HepG2 (cell line): ENCODE data around the gene CYP27B1. TPM values are rescaled to one million over a fixed set of nuclear protein-coding genes. Genes with fewer than 3 reads are reported as not detected.

Source experiments
- ATAC-seq: fragments of 200-7000 bp; cut with Tn5 transposase; 3 replicates; pipeline ENCODE4 v1.9.1; 2020; ENCODE audit warnings: mild to moderate bottlenecking, moderate library complexity
- BruUV-seq: library from RNA; stranded (reverse); fragments of 400-500 nt; replicated peaks from 2 replicates; lab custom pipeline; 2021; lab: Mats Ljungman, UMichigan
- CTCF ChIA-PET: fragments of 300-600 bp; formaldehyde crosslinking; extraction: SDS; loops from one replicate; lab custom pipeline; 2021; ENCODE audit warnings: low total read pairs, inconsistent platforms, low intra/inter-chr PET ratio; lab: Yijun Ruan, JAX
- POLR2A ChIA-PET: fragments of 350-600 bp; sonication (Branson Sonifier 250); formaldehyde crosslinking; loops from one replicate; lab custom pipeline; 2020; ENCODE audit warnings: antibody characterized with exemption, inconsistent platforms; lab: Yijun Ruan, JAX
- DNase-seq: peaks from one replicate; pipeline ENCODE4 v3.0.0-alpha.2; 2015; ENCODE audit warnings: low spot score
- FAIRE-seq: peaks from 3 replicates; lab custom pipeline; 2011; peaks lifted over from hg19 to GRCh38; lab: Jason Lieb, UNC
- H2AFZ ChIP-seq: one replicate; pipeline ENCODE4 v1.6.1; 2011; ENCODE audit warnings: low read length, inconsistent platforms
- H3K27ac ChIP-seq: fragments of 300-600 bp; 3 replicates; pipeline ENCODE4 v1.8.0; 2011; ENCODE audit warnings: mixed run types, mild to moderate bottlenecking, mixed read lengths, low read length, inconsistent platforms; ENCODE audit not compliant: insufficient read depth; ENCODE audit errors: extremely low read length
- H3K27me3 ChIP-seq, 2 experiments: fragments of 200-600 bp in 1 of 2; 2 replicates in 1 of 2; 3 replicates in 1 of 2; pipeline versions ENCODE4 v1.6.0 to v1.8.0; 2011; ENCODE audit warnings: low read length in 2 of 2, mild to moderate bottlenecking in 2 of 2, moderate library complexity in 2 of 2, inconsistent platforms in 1 of 2; ENCODE audit not compliant: insufficient read depth in 2 of 2, control insufficient read depth in 1 of 2
- H3K36me3 ChIP-seq, 2 experiments: fragments of 200-600 bp in 1 of 2; replicated peaks in 1 of 2; 2 replicates in 1 of 2; 3 replicates in 1 of 2; pipeline versions ENCODE4 v1.5.1 to v1.8.0; 2011; ENCODE audit warnings: low read length in 2 of 2, inconsistent platforms in 1 of 2; ENCODE audit not compliant: insufficient read depth in 2 of 2, control insufficient read depth in 1 of 2
- H3K4me1 ChIP-seq: 2 replicates; pipeline ENCODE4 v1.5.1; 2012; ENCODE audit warnings: low read length, inconsistent platforms; ENCODE audit not compliant: insufficient read depth
- H3K4me2 ChIP-seq: 2 replicates; pipeline ENCODE4 v1.6.0; 2011; ENCODE audit warnings: low read depth, low read length, inconsistent platforms
- H3K4me3 ChIP-seq, 3 experiments: fragments of 200-600 bp in 1 of 3; sonication (generic), shearing (Covaris generic) in 1 of 3; replicated peaks in 1 of 3; 2 replicates each; pipeline ENCODE4 v1.5.1; 2011 to 2016; ENCODE audit warnings: low read length in 3 of 3, inconsistent platforms in 2 of 3, low read depth in 2 of 3, mild to moderate bottlenecking in 2 of 3, control low read depth in 1 of 3, mixed read lengths in 1 of 3; ENCODE audit not compliant: insufficient read depth in 1 of 3
- H3K79me2 ChIP-seq: one replicate; pipeline ENCODE4 v1.6.1; 2011; ENCODE audit warnings: low read length, inconsistent platforms; ENCODE audit not compliant: insufficient read depth
- H3K9ac ChIP-seq: 2 replicates; pipeline ENCODE4 v1.6.0; 2011; ENCODE audit warnings: mild to moderate bottlenecking, low read depth, low read length, inconsistent platforms; ENCODE audit not compliant: insufficient read depth
- H3K9me3 ChIP-seq: 2 replicates; pipeline ENCODE4 v1.5.1; 2012; ENCODE audit warnings: mild to moderate bottlenecking, low read length
- H4K20me1 ChIP-seq: 2 replicates; pipeline ENCODE4 v1.6.0; 2011; ENCODE audit warnings: inconsistent platforms, mild to moderate bottlenecking, low read length, moderate library complexity; ENCODE audit not compliant: insufficient read depth
- CCDC6 ChIP-seq: sonication (generic); formaldehyde crosslinking; IDR thresholded peaks from 2 replicates; pipeline ENCODE4 v1.8.1; 2022; ENCODE audit warnings: mild to moderate bottlenecking, missing genetic modification reagents, moderate library complexity
- EP300 ChIP-seq, 3 experiments: sonication (generic) in 1 of 3; formaldehyde crosslinking in 1 of 3; IDR thresholded peaks; 2 replicates each; pipeline versions ENCODE4 v1.5.1 to v1.6.1; 2011 to 2020; ENCODE audit warnings: low read depth in 2 of 3, low read length in 2 of 3, borderline replicate concordance in 1 of 3, improper control_type of control experiment in 1 of 3, mild to moderate bottlenecking in 1 of 3, missing genetic modification reagents in 1 of 3, moderate library complexity in 1 of 3
- HNRNPLL ChIP-seq: fragments of 200-400 bp; formaldehyde crosslinking; IDR thresholded peaks from 2 replicates; pipeline ENCODE4 v1.6.1; 2017; ENCODE audit warnings: mild to moderate bottlenecking, low read depth, low read length; ENCODE audit not compliant: poor library complexity, severe bottlenecking
- LCORL ChIP-seq, 2 experiments: fragments of 450-650 bp in 1 of 2; sonication (generic) in 1 of 2; formaldehyde crosslinking in 1 of 2; IDR thresholded peaks; 2 replicates each; pipeline versions ENCODE4 v1.5.0 to v1.6.1; 2017 to 2020; ENCODE audit warnings: antibody characterized with exemption in 1 of 2, missing genetic modification reagents in 1 of 2
- MAZ ChIP-seq, 2 experiments: sonication (generic) in 1 of 2; formaldehyde crosslinking in 1 of 2; IDR thresholded peaks; 2 replicates each; pipeline versions ENCODE4 v1.5.0 to v1.6.1; 2012 to 2020; ENCODE audit warnings: low read depth in 2 of 2, mild to moderate bottlenecking in 2 of 2, borderline replicate concordance in 1 of 2, improper control_type of control experiment in 1 of 2, low read length in 1 of 2, missing genetic modification reagents in 1 of 2, moderate library complexity in 1 of 2
- MTF2 ChIP-seq: sonication (generic); formaldehyde crosslinking; IDR thresholded peaks from 2 replicates; pipeline ENCODE4 v1.5.0; 2020; ENCODE audit warnings: missing genetic modification reagents, borderline replicate concordance
- POLR2AphosphoS2 ChIP-seq: IDR thresholded peaks from 2 replicates; pipeline ENCODE4 v1.6.1; 2011; ENCODE audit warnings: low read depth, low read length, improper control_type of control experiment
- RAD21 ChIP-seq: fragments of 450-650 bp; formaldehyde crosslinking; IDR thresholded peaks from 2 replicates; pipeline ENCODE4 v1.5.0; 2020; ENCODE audit warnings: mild to moderate bottlenecking
- SAP130 ChIP-seq: IDR thresholded peaks from 2 replicates; pipeline ENCODE4 v1.6.1; 2016; ENCODE audit warnings: low read depth
- STAG1 ChIP-seq: sonication (generic); formaldehyde crosslinking; IDR thresholded peaks from 2 replicates; pipeline ENCODE4 v1.4.0; 2020; ENCODE audit warnings: missing genetic modification reagents
- TCF7L2 ChIP-seq: IDR thresholded peaks from 2 replicates; pipeline ENCODE4 v1.6.1; 2011; ENCODE audit warnings: mild to moderate bottlenecking, low read depth, low read length, moderate library complexity
- XRCC5 ChIP-seq: fragments of 200-400 bp; formaldehyde crosslinking; optimal IDR thresholded peaks from 2 replicates; pipeline ENCODE3; 2017; ENCODE audit warnings: mild to moderate bottlenecking, low read length
- ZFP82 ChIP-seq: sonication (generic); formaldehyde crosslinking; IDR thresholded peaks from 2 replicates; pipeline ENCODE4 v1.5.1; 2020; ENCODE audit warnings: mild to moderate bottlenecking, missing genetic modification reagents, borderline replicate concordance
- ZNF274 ChIP-seq: sonication (generic); formaldehyde crosslinking; IDR thresholded peaks from 2 replicates; pipeline ENCODE4 v1.5.1; 2020; ENCODE audit warnings: mild to moderate bottlenecking, missing genetic modification reagents
- ZNF564 ChIP-seq: sonication (generic); formaldehyde crosslinking; IDR thresholded peaks from 2 replicates; pipeline ENCODE4 v1.8.1; 2023; ENCODE audit warnings: mild to moderate bottlenecking, missing genetic modification reagents
- ZNF772 ChIP-seq: sonication (generic); formaldehyde crosslinking; IDR thresholded peaks from 2 replicates; pipeline ENCODE4 v1.5.0; 2020; ENCODE audit warnings: mild to moderate bottlenecking, missing genetic modification reagents
- WGBS: methylation state at CpG from one replicate; pipeline ENCODE4 v1.1.6; 2017; ENCODE audit warnings: low lambda C conversion rate; 5-methylcytosine and 5-hydroxymethylcytosine counted together
- in situ Hi-C: cut with HindIII; loops from 2 replicates; pipeline ENCODE4 v1.10.0; 2017; ENCODE audit warnings: low pct_unique_long_range_greater_than_20kb; ENCODE audit not compliant: extremely low pct_ligation_motif_present
- intact Hi-C: fragments of 100-400 bp; cut with micrococcal nuclease; formaldehyde crosslinking; loops from one replicate; pipeline ENCODE4 v1.10.0; 2022; ENCODE audit not compliant: unreplicated experiment
- polyA plus RNA-seq, 8 experiments: library from polyadenylated mRNA; depleted of rRNA in 3 of 8; stranded (reverse) in 7 of 8; unstranded in 1 of 8; fragments of >200 nt; fragmentation: Illumina TruSeq in 4 of 8; extraction: Trizol in 4 of 8; gene quantifications; 2 replicates each; pipeline versions ENCODE4 v1.2.1 to v1.2.3, GENCODE V29; 2011 to 2016; ENCODE audit warnings: low read depth in 4 of 8, missing spikeins in 1 of 8, mixed read lengths in 1 of 8; ENCODE audit not compliant: insufficient read depth in 1 of 8
- total RNA-seq, 5 experiments: library from RNA; depleted of rRNA; stranded (reverse); fragments of >200 nt; fragmentation: Illumina TruSeq; extraction: Trizol; gene quantifications; 2 replicates each; pipeline ENCODE4 v1.2.3, GENCODE V29; 2016; ENCODE audit warnings: low read depth in 1 of 5
- TF ChIP-seq, protein P1 (sequence below): sonication (generic); formaldehyde crosslinking; IDR thresholded peaks from 2 replicates; pipeline ENCODE4 v1.9.0; 2022; ENCODE audit warnings: missing genetic modification reagents, mild to moderate bottlenecking, borderline replicate concordance

CYP27B1 gene
- total and polyA plus RNA-seq, 2 of the 13 experiments (the other 11 are each of a cell fraction or from before 2014, with no cell fraction given): 2.3 to 3.0 TPM

DNA sequence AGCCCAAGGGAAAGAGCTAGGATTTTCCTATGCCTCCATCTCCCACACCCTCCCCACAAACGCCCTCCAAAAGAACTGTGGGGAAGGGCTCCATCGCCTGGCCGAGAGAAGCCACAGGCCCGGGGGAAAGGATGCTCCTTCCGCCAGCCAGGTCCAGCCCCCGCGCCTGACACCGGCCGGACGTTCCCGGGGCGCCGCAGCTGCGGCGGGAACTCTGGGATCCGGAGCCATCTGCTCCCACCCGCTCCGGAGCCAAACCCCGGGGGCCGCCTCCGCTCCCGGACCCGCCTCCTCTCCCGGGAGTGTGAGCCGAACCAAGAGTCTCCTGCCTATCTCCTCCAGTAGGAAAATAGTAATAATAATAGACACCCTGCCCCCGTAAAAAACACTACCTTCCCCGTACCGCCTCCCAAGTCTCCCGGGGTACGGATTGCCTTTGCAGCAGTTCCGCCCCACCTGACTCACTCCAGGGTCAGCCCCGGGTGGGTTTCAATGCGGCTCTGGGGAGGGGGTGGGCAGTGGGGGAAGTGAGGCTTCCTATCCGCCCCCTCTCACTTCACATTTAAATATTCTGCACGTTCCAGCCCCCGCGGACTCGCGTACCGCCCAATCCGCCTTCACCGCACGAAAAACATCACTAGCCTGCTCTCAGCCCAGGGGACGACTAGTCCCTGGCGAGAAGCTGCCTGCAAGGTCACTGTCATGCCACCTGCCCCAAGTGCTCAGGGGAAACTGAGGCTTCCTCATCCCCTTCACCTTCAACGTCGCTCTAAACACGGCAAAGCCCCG, 30.7 kb downstream of the CYP27B1 start:
- no peak overlapping the region for H2AFZ ChIP-seq
- no peaks in the 10 kb centered on the region for H4K20me1 ChIP-seq
- CTCF ChIA-PET: interaction anchor here (1.8 kb wide), 1 partner anchor 10 kb away, joined by 6 read pairs; no protein-coding TSS in a partner anchor
- peak overlapping the region; percentile 94 for H3K4me2 ChIP-seq
- peaks cover 12 to 64% of the 10 kb centered on the region in 2 experiments; a peak in 4 of 5 replicates for H3K27me3 ChIP-seq
- peak overlapping the region; percentile 48 to 73 (median 49) for H3K4me3 ChIP-seq
- H3K79me2 ChIP-seq: no peaks in the 10 kb centered on the region
- H3K4me1 ChIP-seq: peaks cover 42% of the 10 kb centered on the region
- no peak overlapping the region for H3K27ac ChIP-seq
- intact Hi-C loops (loop anchor here (5.0 kb wide), 2 partner anchors 44 to 154 kb away; partner anchors contain the start of gene OS9), in situ Hi-C loops (no loop called here)
- H3K36me3 ChIP-seq: no peaks in the 10 kb centered on the region
- POLR2A ChIA-PET: interaction anchor here (1.2 to 3.3 kb wide), 6 partner anchors 8 to 189 kb away, joined by 3 to 29 read pairs (median 4); partner anchors contain the start of genes CDK4, DCTN2 and TSPAN31
- no TSS peak for BruUV-seq
- peak; percentile 78 for ATAC-seq
- FAIRE-seq: no peak
- peak; percentile 37 for DNase-seq
- no peak overlapping the region for H3K9ac ChIP-seq
- under 1% methylated on average over 22 of the region's 49 CpGs for WGBS
- H3K9me3 ChIP-seq: no peaks in the 10 kb centered on the region
- TF ChIP-seq ZFP82 (no peak), RAD21 (CRISPR knock-in tag) (peak; percentile 62; the same call in 1 of the 2 replicates), TCF7L2 (no peak), ZNF772 (CRISPR knock-in tag) (0 out of 2 replicates have a peak, but pooled peaks have one; percentile 39), MTF2 (CRISPR knock-in tag) (no peak), MAZ (IDR thresholded peaks at IDR 0.05; ENCODE audit: borderline replicate concordance, low read depth, low read length) (no peak), MAZ (CRISPR knock-in tag; IDR thresholded peaks at IDR 0.05; ENCODE audit: low read depth) (peak; percentile 31; the same call in 1 of the 2 replicates), HNRNPLL (peak; percentile 68), ZNF274 (CRISPR knock-in tag) (no peak), LCORL (IDR thresholded peaks at IDR 0.05) (no peak), LCORL (CRISPR knock-in tag; IDR thresholded peaks at IDR 0.05) (peak; percentile 58; the same call in 1 of the 2 replicates), EP300 (IDR thresholded peaks at IDR 0.05; ENCODE audit: low read depth in 2 of 2, low read length in 2 of 2) (no peak), EP300 (CRISPR knock-in tag; IDR thresholded peaks at IDR 0.05; ENCODE audit: borderline replicate concordance) (no peak), ZNF564 (CRISPR knock-in tag) (no peak), CCDC6 (no peak), XRCC5 (peak; percentile 60), STAG1 (CRISPR knock-in tag) (peak; percentile 66), SAP130 (CRISPR knock-in tag) (peak; percentile 48; the same call in 1 of the 2 replicates), POLR2AphosphoS2 (no peak)
- TF ChIP-seq, protein P1, sequence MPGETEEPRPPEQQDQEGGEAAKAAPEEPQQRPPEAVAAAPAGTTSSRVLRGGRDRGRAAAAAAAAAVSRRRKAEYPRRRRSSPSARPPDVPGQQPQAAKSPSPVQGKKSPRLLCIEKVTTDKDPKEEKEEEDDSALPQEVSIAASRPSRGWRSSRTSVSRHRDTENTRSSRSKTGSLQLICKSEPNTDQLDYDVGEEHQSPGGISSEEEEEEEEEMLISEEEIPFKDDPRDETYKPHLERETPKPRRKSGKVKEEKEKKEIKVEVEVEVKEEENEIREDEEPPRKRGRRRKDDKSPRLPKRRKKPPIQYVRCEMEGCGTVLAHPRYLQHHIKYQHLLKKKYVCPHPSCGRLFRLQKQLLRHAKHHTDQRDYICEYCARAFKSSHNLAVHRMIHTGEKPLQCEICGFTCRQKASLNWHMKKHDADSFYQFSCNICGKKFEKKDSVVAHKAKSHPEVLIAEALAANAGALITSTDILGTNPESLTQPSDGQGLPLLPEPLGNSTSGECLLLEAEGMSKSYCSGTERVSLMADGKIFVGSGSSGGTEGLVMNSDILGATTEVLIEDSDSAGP (CRISPR knock-in tag): peak; percentile 38; the same call in 1 of the 2 replicates
